GM21717 (cell line): ENCODE results near the gene BNC2.

ENCODE experiments used
- ATAC-seq: cut with Tn5 transposase; IDR thresholded peaks from one replicate; pipeline ENCODE4 v1.9.1; 2021; ENCODE audit warnings: mild to moderate bottlenecking, moderate library complexity; ENCODE audit not compliant: unreplicated experiment

The BNC2 gene

GRCh38 chr9:16396389-16396788 lies 474.1 kb downstream of the BNC2 start:
- ATAC-seq = no peak

- ATAC-seq = no peak
These were observed 479.1 kb downstream of the BNC2 start for GRCh38 chr9:16391369-16391768.

DNA sequence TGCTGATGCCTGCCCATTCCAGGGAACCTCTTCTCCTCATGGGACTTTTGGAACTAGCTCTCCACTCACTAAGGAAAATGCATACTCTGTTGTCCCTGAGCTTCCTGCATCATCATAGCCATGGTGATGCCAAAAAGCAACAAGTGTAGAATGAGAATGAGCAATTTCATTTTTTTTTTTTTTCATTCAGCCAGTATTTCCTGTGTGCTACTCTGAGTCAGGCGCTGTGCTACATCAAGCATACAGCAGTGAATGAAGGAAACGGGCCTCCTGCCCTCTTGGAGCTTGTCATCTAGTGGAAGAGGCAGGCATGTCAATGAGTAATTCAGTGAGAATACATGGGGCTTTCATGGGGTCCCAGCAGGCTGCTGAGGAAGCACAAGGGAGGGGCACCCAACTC lies 483.1 kb downstream of the BNC2 start:
- ATAC-seq = no peak

- no peak for ATAC-seq
These were observed 483.7 kb downstream of the BNC2 start for GRCh38 chr9:16386827-16387077.

DNA sequence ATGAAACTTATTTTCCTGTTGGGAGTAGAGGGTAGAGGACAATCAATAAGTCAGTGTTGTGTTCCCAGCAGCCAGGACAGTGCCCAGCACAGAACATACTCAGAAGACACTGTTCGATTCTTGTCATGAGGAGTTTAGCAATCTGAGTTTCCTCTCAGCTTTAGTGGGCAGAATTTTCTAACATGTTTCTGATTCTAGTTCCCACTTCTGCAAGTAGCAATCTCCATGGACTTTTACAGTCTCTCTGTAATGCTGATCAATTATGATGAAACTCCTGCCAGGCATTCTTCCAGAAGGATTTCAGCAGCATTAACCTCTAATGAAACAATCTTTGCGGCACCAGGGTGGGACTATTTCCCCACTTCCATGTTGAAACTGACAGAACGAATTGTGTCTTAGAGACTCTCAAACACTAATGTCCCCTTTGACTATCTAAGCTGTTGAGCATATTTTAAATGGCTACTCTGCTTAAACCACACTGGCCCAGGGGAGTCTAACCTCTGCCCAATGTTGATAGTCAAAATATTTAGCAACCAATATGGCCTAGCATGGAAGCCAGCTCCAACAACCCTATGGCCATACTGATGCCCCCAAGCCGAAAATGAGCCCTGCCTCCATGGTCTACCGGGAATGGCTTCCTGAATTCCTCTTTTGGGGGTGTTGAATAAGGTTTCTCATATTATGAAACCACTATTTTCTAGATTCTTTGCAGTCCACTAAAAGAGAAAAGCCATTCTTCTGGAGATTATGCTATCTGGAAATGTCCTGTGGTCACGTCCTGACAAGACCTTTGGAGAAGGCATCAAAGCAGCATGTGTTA lies 484.3 kb downstream of the BNC2 start:
- no peak for ATAC-seq

- ATAC-seq = no peak
These were observed 484.9 kb downstream of the BNC2 start for GRCh38 chr9:16385590-16385989.

GRCh38 chr9:16384993-16385392 lies 485.5 kb downstream of the BNC2 start:
- ATAC-seq = no peak

DNA sequence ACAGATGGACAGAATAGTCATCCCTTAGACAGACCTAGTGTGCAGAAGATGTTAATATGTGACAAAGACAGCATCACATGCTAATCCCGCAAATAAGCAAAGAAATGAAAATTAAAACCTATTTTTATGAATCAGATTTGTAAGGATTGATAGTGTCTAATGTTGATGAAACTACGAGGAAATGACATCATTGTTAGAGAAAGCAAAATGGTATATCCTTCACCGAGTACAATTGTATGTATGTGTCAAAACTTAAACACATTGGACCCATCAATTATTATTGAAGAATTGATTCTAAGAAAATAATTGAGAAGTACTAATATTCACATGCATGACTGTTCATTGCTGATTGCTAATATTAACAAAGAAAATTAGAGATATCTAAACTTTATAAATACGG lies 493.2 kb downstream of the BNC2 start:
- ATAC-seq = no peak

DNA sequence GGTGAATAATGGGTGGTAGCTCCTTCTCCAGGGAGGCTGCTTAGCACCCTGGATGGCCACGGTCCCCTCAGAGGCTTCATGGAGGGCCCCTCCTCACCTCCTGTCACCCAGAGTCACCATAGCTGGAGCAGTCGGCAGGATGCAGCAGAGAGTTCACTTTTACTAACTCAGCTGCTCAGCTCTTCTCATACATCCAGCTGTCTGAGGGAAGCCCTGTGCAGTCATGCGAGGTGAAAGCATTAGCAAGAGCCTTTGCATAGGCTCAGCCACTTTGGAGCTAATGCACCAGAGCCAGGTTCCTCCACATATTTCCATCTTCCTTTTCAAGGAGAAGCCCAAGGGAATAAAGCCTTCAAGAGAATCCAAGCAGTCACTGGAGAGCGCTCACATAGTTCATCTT lies 499.2 kb downstream of the BNC2 start:
- no peak for ATAC-seq

- no peak for ATAC-seq
These were observed 499.8 kb downstream of the BNC2 start for GRCh38 chr9:16370647-16371046.

DNA sequence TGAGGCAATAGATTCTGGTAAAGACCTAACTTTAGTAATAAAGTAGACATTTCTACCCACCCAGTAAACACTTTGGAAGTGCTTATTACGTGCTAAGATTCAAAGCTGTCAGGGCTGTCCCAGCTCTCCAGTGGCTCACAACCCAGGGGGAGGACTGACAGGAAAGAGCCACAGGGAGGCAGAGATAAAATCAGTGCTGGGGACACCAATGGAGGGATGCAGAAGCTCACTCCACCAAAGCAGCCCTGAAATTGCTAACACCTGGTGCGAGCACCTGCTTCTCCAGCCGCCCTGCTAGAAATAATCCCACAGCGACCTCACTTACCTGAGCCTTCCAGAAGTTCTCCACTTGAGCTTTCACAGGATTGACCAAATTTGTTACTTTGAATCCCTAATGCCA lies 501.0 kb downstream of the BNC2 start:
- no peak for ATAC-seq

DNA sequence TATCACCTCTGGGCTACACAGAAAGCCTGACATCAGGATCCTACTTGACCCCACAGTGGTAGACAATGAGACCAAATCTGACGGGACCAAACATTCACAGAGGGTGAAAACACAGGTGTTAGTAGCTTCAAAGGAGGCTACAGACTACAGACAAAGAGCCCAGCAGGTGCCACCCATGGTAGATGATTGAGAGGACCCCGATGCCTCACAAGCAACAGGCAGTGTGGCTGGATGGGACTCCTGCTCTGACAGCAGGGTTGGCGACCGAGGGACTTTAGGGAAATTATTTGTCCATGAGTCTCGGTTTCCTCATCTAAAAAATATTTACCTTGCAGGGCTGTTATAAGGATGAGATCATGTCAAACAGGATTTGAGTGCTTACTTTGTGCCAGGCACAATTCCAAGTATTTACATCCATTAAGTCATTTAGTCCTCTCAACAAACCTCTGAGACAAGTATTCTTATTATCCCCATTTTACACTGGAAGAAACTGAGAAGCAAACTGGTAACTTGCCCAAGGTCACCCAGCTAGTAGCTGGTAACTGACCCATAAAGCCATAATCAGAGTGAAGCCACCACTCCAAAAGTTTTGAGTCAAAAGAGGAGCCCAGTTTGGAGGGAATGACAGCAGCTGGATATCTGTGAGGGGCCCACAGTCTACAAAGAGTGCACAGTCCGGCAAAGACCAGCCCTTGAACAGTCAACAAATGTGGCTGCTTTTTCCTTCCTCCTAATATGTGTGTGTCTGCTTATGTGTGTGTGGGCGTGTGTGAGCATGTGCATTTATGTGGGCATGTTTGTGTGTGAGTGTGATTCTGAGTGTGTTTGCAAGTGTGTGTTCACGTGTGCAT lies 502.0 kb downstream of the BNC2 start:
- no peak for ATAC-seq

- ATAC-seq = no peak
These were observed 502.8 kb downstream of the BNC2 start for GRCh38 chr9:16367605-16368231.

GRCh38 chr9:16364347-16364746 lies 506.1 kb downstream of the BNC2 start:
- ATAC-seq = no peak

DNA sequence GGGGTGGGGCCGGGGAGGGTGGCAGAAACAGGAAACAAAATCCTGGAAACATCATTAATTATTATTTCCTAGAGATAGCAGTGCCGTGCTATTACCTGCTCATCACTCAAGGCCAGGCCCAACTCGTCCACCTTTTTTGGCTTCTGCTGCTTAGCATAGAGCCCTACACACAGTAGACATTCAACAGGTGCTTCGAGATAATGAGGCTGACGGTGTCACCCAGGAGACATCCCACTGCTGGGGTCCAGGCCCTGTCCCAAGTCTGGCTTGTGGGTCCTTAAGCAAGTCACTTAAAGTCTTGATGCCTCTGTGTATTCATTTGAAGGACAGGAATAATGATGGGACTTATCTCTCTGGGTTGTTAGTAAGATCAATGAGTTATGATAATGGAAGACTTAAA lies 506.6 kb downstream of the BNC2 start:
- no peak for ATAC-seq

GRCh38 chr9:16363073-16363781 lies 507.2 kb downstream of the BNC2 start:
- no peak for ATAC-seq

GRCh38 chr9:16361939-16362338 lies 508.5 kb downstream of the BNC2 start:
- no peak for ATAC-seq

DNA sequence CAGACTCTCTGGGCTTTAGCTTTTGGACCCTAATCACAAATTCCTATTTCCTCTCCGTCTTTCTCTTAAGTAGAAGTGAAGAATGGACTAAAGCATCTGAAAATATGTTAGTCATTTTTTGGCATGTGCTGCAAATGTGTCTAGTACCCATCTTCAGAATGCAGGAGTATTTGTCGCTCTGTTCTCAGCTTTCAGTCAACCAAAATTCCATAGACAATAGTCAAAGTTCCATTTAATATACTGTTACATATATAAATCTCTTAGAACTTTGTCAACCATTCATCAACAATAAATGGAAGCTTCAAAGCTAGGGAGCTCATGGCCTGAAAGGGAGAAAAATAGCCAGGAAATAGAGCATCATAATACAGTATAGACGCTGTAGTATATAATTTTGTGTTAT lies 509.4 kb downstream of the BNC2 start:
- no peak for ATAC-seq

- ATAC-seq = no peak
These were observed 510.2 kb downstream of the BNC2 start for GRCh38 chr9:16360247-16360646.
